Left renal pelvis (tissue), 4 donors: ENCODE data around the gene MGAT4B. TPM values are rescaled to one million over a fixed set of nuclear protein-coding genes. Genes with fewer than 3 reads are reported as not detected.
"Not testable (repeated sequence)": the region's sequence is repeated elsewhere in the genome, so short reads cannot be mapped to it uniquely, and the experiment has no call there.

Experiments
- DNase-seq, 4 donors: peaks; one replicate each; pipeline ENCODE4 v3.0.0-alpha.2; 2013; ENCODE audit warnings: low read depth in 4 of 4, low spot score in 3 of 4
- polyA plus RNA-seq, 4 donors: library from polyadenylated mRNA; unstranded; fragments of 120-200 nt; gene quantifications; one replicate each; pipeline ENCODE4 v1.2.1, GENCODE V29; 2013; ENCODE audit not compliant: insufficient read length in 4 of 4

MGAT4B gene
- polyA plus RNA-seq, 4 donors = 94.1 to 176 (median 169) TPM

DNA sequence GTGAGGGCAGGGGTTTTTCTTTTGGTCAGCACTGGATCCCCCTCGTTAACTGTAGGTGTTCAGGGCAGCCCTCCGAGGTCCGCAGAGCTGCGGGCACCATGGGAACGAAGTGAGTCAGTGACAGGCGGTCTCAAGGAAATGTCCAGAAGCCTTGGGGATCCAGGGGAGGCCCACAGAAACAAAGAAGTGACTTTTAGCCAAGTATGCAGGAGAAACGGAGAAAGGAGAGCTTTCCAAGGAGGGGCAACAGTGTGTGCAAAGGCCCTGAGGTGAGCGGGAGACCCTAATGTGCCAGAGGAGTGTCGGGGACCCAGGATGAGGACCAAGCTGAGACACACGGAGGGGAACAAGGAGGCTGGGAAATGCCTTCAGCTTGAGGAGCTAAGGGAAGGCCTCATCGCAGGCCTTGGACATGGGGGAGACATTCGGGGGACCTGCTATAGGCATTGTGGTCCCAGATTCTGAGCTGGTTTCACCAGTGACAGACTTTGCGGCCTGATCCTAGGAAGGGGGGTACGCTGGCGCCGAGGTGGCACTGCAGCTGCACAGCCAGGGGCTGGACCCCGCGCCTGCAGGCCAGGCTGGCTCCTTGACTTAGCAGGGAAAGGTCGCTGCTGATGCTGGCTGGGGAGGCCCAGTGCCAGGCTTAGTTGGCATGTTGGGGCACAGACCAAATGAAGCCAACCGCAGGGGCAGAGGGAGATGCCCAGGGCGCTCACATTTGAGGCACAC, 9.6 kb downstream of the MGAT4B start:
- DNase-seq = no peak

DNA sequence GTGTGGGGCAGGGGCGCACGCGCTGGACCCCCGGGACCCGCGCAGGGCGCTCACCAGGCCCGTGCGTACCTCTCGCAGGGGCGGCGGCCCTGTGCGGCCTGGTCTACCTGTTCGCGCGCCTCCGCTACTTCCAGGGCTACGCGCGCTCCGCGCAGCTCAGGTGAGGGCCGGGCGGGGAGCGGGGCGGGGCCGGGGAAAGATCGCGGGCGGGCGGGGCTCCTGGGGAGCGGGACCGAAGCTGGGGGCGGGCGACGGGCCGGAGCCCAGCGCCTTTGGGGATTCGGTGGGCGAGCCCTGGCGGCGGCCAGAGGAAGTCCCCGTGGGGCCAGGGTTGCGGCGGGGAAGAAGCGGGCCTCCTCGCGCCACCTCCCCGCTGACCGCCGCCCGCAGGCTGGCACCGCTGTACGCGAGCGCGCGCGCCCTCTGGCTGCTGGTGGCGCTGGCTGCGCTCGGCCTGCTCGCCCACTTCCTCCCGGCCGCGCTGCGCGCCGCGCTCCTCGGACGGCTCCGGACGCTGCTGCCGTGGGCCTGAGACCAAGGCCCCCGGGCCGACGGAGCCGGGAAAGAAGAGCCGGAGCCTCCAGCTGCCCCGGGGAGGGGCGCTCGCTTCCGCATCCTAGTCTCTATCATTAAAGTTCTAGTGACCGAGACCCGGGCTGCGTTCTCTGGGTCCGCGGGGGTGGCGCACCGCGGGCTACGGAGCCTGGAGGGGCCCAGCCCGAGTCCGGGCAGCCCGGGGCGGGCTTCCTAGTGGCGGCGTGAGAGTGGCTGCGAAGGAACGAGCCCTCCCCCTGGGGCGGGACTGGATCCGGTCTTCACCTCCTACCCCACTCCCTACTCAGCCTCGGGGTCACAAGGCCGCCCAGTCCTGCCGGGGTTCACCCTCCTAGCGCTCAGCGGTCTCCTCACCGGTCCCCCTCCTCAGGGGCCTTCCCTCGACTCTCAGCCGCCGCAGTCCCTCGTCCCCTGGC, 10.5 kb downstream of the MGAT4B start:
- DNase-seq = peak in 1 of 4 donors; percentile 48

DNA sequence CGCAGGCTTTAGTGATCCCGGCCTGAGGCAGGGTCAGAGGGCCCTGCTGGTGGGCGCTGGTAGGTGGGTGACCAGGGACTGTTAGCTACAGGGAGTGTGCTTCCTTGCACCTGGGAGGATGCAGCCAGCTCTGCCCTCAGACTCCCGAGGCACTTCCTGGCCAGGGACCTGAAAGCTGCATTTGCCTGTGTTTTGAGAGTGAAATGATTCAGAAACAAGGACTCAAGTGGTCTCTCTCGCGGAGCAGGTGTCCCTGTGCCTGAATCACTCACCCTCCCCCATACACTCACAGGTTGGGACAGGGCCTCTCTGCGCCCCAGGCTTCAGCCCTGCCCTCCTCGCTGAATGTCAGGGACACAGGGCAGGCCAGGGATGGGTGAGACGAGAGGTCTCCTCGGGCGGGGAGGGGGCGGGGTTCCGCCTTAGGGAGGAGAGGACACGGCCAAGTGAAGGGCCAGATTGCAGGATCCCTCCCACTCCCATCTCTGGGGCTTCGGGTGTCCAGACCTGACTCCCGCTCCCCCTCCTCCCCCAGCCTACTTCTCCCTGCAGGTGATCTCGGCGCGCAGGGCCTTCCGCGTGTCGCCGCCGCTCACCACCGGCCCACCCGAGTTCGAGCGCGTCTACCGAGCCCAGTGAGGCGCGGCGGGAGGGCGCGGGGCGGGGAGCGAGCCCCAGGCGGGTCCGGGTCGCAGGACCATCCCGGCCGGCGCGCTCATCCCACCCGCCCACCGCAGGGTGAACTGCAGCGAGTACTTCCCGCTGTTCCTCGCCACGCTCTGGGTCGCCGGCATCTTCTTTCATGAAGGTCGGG, 11.4 kb downstream of the MGAT4B start:
- DNase-seq = no peak

DNA sequence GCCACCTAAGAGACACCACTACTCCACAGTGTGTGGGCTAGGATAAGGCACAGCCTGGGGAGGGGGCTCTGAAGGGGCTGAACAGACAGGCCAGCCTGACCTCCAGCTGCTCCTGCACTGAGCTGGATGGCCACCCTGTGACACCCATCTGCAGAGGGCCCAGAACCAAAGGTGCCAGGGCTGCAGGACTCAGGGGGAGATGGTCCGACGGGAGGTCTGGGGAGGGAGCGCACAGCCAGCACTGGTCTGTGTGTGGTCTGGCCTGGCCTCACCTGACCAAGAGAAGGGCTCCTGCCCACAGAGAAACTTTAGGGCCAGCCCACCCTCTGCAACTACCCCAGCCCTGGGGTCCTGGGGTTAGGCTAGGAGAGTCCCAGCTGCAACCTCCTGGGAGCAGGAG, 12.1 kb downstream of the MGAT4B start:
- no peak for DNase-seq

DNA sequence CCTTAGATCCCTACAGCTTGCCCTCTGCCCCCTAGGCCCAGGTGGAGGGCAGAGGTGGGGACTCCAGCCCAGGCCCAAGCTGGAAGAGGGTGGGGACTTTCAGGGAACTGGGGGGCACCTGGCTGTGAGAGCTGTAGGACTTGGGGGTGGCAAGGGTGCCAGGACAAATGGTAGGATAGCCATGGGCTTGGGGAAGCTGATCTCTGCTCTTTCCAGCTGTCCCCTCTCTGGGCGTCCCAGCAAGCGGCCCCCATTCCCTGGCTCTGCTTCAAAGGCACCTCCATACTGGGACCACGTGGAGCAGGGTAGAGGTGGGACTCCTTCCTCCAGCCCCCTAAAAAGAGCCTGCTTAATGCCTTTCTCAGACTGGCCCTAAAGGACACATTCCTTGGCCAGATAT, 12.5 kb downstream of the MGAT4B start:
- DNase-seq = no peak

DNA sequence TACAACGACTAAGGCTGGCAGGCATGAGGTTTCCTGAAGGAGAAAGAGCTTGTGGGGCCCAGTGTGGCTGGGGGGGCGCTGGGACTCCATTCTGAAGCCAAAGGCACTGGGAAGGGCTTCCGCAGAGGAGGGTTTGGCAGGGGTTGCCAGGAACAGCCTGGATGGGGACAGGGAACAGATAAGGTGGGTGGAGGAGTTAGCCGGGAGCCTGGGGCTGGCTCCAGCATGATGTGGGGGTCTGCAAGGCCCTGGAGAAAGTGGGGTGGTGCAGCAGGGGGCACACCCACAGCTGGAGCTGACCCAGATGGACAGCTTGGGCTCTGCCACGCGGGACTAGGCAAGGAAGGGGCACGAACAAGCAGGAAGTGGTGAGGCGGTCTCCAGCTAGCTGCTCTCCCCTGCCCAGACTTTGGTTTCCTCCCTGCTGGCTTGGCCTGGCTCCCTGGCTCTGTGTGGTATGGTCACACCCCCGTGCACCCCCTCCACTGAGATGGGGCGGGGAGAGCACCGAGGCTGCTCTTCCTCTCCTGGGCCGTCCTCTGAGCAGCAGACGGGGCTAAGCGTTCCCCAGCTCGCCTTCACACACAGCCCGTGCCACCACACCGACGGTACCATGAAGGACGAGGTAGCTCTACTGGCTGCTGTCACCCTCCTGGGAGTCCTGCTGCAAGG, 13.1 kb downstream of the MGAT4B start, which contains the start of gene LTC4S:
Gene LTC4S, plus strand, starts transcription at position 519 of the 672 bp plus-strand sequence. Its CDS starts 95 bp downstream, at position 614.
- no peak for DNase-seq

DNA sequence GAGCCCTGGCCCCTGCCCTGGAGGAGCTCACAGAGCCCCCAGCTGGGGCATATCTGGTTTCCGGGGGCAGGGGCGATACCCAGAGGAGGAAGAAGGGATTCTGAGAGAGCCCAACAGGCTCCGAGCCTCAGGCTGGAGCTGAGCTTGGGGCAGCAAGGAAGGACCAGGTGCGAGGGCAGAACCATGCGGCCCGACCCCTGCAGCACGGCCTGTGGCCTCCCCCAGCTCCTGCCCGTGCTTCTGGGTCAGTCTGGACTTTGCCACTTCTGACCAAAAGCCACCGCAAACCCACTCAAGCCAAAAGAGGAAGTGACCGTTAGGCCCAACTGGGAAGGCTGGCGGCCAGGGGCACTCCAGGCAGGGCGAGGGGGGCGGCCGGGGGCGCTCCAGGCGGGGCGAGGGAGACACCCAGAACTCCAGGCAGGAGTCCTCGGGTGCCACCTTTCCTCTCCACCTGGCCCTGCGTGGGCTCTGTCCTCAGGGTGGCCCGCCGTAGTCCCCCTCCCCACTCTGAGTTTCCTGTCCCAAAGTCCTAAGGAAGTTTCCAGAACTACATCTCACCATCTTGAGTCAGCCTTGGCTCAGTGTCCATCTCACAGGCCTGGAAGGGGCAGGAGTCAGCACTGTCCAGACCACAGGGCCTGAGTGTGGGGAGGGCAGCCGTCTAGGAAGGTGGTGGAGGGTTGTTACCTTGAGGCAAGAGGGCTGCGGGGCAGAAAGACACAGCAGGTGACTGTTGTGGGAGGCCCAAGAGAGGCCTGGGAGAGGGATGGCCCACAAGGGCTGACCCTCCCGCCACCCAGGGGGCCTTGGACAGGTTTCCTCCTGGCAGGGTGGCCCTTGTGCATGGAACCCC, 13.8 kb downstream of the MGAT4B start:
- DNase-seq = no peak

DNA sequence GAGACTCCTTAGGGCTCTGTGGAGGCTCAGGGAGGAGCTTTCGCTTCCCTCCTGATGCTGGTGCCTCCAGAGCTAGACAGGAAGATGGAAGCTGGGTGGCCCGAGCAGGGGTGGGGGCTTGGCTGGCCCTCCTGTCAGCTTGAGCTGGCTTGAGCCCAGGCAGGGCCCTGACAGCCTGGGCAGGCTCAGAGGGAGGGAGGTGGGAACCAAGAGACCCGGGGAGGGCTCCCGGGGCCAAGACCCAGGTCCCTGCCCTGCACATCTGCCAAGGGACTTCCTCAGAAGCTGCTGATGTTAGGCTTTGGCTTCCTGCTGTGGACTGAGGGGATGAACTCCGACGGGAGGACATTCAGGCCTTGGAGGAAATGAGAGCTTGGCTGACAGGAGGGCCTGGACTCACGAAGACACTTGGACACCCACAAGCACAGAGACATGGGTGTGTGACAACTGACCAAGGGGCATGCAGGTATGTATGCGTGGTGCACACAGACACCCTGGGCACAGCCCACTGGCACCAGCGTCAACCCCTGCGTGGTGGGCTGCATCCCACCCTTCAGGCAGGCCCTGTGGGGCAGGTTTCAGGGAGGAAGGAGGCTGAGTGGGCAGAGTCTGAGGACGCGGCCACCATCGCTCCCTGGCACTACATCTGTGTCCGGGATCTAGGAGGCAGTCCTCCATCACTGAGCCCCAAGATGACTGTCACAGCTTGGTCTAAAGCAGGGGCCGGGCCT, 14.6 kb downstream of the MGAT4B start:
- DNase-seq = no peak

DNA sequence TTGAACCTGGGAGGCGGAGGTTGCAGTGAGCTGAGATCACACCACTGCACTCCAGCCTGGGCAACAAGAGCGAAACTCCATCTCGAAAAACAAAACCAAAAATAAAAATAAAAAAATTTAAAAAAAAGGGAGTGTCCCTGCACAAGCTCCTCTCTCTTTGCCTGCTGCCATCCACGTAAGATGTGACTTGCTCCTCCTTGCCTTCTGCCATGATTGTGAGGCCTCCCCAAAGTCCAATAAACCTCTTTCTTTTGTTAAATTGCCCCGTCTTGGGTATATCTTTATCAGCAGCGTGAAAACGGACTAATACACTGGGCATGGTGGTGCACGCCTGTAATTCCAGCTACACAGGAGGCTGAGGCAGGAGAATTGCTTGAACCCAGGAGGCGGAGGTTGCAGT, 17.4 kb downstream of the MGAT4B start:
- not testable (repeated sequence) for DNase-seq

DNA sequence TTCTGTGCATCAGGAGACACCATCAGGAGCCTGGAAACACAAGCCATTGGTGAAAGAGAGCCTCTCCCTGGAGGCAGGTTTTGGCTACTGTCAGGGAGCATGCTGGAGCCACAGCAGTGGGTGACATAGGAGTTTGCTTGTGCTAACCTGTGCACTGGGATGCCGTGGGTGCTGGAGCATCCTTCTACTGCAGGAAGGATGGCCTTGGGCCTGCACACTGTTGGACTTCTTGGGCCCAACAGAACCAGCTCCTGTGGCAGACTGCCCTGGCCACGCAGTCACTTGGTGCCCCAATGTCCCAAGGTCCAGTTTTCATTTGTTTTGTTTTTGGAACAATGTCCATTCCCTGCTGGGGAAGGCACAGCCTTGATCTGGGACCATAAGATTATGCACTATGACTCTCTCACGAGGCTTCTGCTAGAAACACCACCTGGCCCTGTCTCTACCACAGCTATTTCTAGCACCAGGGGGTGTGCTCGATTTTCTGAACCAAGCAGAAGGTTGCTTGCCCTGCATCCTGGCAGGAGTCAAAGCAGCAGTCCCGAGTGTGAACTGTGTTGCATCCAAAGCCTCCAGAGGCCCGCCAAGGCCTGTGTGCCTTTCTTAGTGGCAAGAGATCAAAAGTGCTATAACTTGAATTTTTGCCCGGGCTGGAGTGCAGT, 18.3 kb downstream of the MGAT4B start:
- DNase-seq = no peak

DNA sequence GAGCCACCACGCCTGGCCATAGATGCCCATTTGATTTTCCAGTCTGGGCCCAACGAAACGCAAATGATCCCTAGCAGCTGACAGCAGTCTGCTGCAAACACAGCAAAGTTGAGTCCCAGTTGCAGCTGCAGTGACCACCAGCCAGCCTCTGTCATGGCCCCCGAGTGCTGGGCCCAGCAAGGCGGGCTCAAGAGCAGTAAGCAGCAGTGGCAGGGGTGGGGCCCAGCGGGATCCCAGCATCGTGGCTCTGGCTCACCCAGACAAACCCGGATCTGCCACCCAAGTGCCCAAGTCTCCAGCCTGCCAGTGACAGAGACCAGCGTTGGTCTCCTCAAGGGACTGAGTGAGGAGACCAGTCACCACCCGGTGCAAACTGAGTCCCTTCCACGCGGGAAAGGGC, 19.8 kb downstream of the MGAT4B start:
- DNase-seq = no peak

DNA sequence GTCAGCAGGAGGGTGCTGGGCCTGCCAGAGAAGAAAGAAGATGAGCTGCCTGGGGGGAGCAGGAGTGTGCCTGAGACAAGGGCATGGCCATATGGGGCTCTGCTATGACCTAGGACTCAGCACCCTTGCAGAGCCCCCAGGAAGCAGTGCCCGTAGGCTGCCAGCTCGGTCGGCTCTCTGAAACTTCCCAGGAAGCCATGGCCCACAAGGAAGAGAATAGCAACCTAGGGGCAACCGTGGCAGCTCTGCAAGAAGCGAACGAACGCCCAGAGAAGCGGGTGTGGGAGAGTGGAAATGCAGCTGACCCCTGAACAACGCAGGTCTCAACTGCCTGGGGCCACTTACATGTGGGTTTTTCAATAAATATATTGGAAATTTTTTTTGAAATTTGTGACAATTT, 23.5 kb downstream of the MGAT4B start:
- no peak for DNase-seq

DNA sequence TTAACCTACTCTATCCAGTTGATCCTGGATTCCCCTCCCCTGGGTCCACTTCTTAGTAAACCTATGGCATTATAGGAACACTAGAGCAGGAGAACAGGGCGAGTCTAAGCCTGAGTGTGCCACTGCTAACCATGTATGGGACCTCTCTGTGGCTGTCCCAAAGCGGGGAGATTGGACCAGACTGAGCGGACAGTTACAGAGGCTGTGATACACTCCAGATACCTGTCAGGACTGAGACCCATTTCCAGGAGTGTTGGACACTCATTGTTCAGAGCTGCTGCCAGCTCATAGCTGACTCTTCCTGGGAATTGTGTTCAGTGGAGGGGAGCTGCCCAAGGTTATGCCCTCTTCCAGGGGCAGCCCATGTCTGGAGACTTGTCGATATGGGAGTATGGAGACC, 24.8 kb downstream of the MGAT4B start:
- DNase-seq = no peak

DNA sequence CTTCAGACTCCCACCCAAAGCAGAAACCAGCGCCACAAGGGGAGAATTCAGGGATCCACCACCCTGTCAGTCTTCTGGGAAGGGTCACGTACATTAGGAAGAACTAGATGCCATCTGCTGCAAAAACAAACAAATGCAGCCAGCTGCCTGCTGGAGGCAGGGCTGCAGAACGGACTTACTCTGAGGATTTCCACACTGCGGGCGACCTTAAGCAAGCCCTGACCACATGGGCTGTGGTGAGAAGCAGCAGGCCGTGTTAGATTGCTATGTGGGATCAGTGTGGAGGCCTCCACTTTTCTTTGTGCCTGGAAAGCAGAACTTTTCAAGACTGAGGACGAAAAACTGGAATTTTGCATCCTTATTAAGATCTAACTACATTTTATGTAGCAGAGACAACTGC, 26.3 kb downstream of the MGAT4B start:
- DNase-seq = no peak

DNA sequence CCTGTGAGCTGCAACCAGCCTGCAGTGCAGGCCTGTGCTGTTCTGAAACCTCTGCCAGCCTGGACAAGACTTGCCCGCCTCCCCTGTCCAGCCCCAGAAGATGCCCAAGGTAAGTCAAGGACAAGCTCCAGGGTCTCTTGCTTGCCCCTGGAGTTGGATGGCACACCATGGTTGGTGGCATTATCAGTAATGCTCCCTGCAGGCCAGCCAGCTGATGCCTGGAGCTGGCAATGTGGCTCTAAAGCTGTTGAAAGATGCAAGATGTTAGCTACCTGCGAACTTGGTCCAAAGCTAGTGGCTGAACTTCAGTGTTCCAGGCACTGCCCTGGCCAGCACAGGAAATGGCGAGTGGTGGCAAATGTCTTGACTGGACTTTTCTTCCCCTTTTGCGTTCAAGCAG, 26.8 kb downstream of the MGAT4B start:
- no peak for DNase-seq

DNA sequence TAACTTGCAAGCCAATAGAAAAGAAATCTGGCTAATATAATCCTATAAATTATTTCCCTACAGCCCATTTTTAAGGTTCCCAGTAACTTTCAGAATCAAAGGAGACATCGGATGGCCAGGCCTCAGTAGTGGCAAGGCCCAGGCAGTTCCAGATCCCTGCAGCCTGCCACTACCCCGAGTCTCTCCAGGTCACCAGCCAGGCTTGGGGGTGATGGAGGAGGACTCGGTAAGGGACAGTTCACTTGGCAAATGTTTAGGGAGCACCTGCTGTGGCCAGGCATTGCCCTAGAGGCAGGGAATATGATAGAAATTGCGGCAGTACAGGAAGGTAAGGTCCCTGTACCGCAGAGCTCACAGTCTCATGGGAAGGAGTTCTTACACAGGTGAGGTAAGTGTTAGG, 28.1 kb downstream of the MGAT4B start:
- DNase-seq = no peak

DNA sequence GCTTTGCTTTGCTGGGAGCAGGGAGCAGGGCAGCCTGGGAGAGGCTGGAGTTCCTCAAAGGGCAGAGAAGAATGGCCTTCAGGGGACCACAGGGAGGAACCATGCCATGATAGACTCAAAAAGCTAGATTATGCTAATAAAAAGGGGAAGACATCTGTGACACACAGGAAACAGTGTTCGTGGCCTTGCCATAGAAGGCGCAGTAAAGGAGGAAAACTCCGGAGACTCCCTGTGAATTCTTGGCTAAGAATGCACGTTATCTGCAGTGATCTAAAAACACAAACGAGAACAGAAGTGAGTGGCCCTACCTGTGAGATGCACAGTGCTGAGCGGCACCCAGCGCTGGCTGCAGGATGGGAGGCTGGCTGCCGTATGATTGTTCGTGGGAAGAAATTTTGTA, 28.8 kb downstream of the MGAT4B start:
- DNase-seq = no peak

DNA sequence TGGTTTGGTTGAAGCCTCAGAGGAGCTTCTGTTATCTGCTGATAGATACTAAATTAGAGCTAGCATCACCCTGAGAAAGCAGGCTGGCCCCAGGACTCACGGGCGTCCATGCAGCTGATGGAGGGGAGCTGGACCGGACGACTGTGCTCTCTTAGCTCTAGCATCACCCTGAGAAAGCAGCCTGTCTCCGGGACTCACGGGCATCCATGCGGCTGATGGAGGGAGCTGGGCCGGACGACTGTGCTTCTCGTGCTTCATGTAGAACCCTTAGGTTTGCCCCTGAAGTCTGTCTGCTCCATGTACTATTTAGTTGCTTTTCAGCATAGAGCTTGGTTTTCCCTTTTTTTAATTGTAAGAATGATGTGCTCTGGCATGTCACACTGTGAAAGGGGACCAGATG, 29.2 kb downstream of the MGAT4B start:
- DNase-seq = no peak
